GM12891 (cell line): ENCODE results near the gene EHMT1.

Source experiments
- POLR2A ChIP-seq: IDR thresholded peaks from 2 replicates; pipeline ENCODE4 v1.6.1; 2011; ENCODE audit warnings: low read depth, low read length, control low read depth
- POLR2AphosphoS5 ChIP-seq: IDR thresholded peaks from 2 replicates; pipeline ENCODE4 v1.6.1; 2011; ENCODE audit warnings: low read depth, low read length, control low read depth

DNA sequence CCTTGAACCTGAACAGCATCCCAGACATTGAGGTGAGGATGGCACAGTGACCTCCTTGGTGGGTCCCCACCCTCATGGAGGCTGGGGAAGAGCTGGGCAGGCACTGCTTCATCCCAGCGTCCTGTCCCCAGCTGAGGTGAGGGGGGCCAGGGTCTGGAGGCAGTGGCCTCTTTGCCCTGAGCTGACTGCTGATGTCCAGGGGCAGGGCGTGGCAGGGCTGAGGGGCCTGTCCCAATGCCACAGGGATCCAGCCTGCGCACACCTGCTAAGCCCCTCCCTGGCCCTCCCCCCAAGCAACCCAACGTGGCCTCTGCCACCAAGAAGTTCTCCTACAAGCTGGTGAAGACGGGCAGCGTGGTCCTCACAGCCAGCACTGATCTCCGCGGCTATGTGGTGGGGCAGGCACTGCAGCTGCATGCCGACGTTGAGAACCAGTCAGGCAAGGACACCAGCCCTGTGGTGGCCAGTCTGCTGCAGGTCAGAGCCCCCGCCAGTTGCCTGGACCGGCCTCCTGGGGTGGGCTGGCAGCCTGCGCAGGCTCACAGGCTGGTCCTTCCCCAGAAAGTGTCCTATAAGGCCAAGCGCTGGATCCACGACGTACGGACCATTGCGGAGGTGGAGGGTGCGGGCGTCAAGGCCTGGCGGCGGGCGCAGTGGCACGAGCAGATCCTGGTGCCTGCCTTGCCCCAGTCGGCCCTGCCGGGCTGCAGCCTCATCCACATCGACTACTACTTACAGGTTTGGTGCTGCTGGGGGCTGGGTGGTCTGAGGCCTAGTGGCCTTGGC is 4.9 kb upstream of the EHMT1 start:
- TF ChIP-seq POLR2A (no peak), POLR2AphosphoS5 (no peak)
